ENCODE results near the gene TSC22D1. TPM values are rescaled to one million over a fixed set of nuclear protein-coding genes. Genes with fewer than 3 reads are reported as not detected.

Gene TSC22D1
- polyA plus RNA-seq, 1 donor (not counting 4 experiments of a cell fraction or from before 2014, with no cell fraction given) = 177 TPM

GRCh38 chr13:44468874-44469273, 107.3 kb downstream of the TSC22D1 start:
- Histone ChIP-seq H3K9me3 (ENCODE audit: control insufficient read depth, low read depth, low read length) (no peaks in the 10 kb centered on the region), H3K4me3 (ENCODE audit: control insufficient read depth in 2 of 3, extremely low read depth in 1 of 3, insufficient read depth in 2 of 3, low read depth in 1 of 3, low read length in 3 of 3) (no peak overlapping the region), H3K36me3 (ENCODE audit: control insufficient read depth in 2 of 2, extremely low read depth in 1 of 2, insufficient read depth in 2 of 2, low read length in 2 of 2) (peaks cover 0 to 1% of the 10 kb centered on the region in 2 experiments), H3K27me3 (ENCODE audit: control insufficient read depth, extremely low read depth, insufficient read depth, low read length) (no peaks in the 10 kb centered on the region), H3K27ac (ENCODE audit: control insufficient read depth, insufficient read depth, low read length) (no peak overlapping the region), H3K9ac (ENCODE audit: control insufficient read depth, extremely low read depth, insufficient read depth, low read length) (no peak overlapping the region), H4K20me1 (ENCODE audit: control insufficient read depth, extremely low read depth, insufficient read depth, low read length) (no peaks in the 10 kb centered on the region), H3K9me1 (ENCODE audit: control insufficient read depth, extremely low read depth, insufficient read depth, low read length) (no peaks in the 10 kb centered on the region), H3K4me1 (ENCODE audit: control insufficient read depth, extremely low read depth, insufficient read depth, low read length) (no peaks in the 10 kb centered on the region), H3K79me2 (ENCODE audit: control insufficient read depth, insufficient read depth, low read length) (no peaks in the 10 kb centered on the region), H3K4me2 (ENCODE audit: control insufficient read depth, extremely low read depth, insufficient read depth, low read depth, low read length) (no peak overlapping the region), H2AFZ (ENCODE audit: control insufficient read depth, low read length) (no peak overlapping the region)
- dilution Hi-C loops (cut with MboI; ENCODE audit: extremely low pct_ligation_motif_present, low sequenced_read_pairs) = no loop called here
- TF ChIP-seq EZH2 (IDR thresholded peaks at IDR 0.05; ENCODE audit: low read length) (no peak), CTCF (optimal IDR thresholded peaks at IDR 0.05 in 1 of 3, IDR thresholded peaks at IDR 0.05 in 1 of 3, conservative IDR thresholded peaks at IDR 0.05 in 1 of 3; ENCODE audit: extremely low read depth in 1 of 3, insufficient read depth in 2 of 3, low read length in 3 of 3) (no peak)
- DNase-seq (ENCODE audit: low read depth, low spot score) (no peak), FAIRE-seq (no peak)

DNA sequence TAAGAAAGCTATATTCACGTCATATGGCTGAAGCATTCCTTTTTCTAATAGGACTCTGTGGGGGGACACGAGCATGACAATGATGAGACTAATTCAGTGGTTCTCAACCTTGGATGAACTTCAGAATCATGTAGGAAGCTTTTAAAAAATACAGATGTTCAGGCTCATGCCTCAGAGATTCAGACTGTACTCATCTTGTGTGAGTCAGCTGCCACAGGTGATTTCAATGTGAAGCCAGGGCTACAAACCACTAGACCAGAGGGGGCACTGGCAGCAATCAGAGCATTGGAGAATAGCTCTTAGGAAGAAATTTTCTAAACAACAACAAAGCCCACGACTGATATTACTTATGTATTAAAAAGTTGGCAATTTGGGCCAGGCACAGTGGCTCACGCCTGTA, 110.8 kb downstream of the TSC22D1 start:
- no peak overlapping the region for H3K27ac ChIP-seq (ENCODE audit: control insufficient read depth, insufficient read depth, low read length)
- no peaks in the 10 kb centered on the region for H3K9me1 ChIP-seq (ENCODE audit: control insufficient read depth, extremely low read depth, insufficient read depth, low read length)
- no peak overlapping the region for H3K4me3 ChIP-seq (ENCODE audit: control insufficient read depth in 2 of 3, extremely low read depth in 1 of 3, insufficient read depth in 2 of 3, low read depth in 1 of 3, low read length in 3 of 3)
- H4K20me1 ChIP-seq (ENCODE audit: control insufficient read depth, extremely low read depth, insufficient read depth, low read length) = no peaks in the 10 kb centered on the region
- H3K27me3 ChIP-seq (ENCODE audit: control insufficient read depth, extremely low read depth, insufficient read depth, low read length) = no peaks in the 10 kb centered on the region
- H3K79me2 ChIP-seq (ENCODE audit: control insufficient read depth, insufficient read depth, low read length) = no peaks in the 10 kb centered on the region
- H2AFZ ChIP-seq (ENCODE audit: control insufficient read depth, low read length) = no peak overlapping the region
- peak in 1 of 3 experiments; percentile 8 for TF ChIP-seq CTCF (optimal IDR thresholded peaks at IDR 0.05 in 1 of 3, IDR thresholded peaks at IDR 0.05 in 1 of 3, conservative IDR thresholded peaks at IDR 0.05 in 1 of 3; ENCODE audit: extremely low read depth in 1 of 3, insufficient read depth in 2 of 3, low read length in 3 of 3)
- TF ChIP-seq EZH2 (IDR thresholded peaks at IDR 0.05; ENCODE audit: low read length) = no peak
- no peak overlapping the region for H3K4me2 ChIP-seq (ENCODE audit: control insufficient read depth, extremely low read depth, insufficient read depth, low read depth, low read length)
- FAIRE-seq (no peak), DNase-seq (ENCODE audit: low read depth, low spot score) (no peak)
- peaks cover 0 to 1% of the 10 kb centered on the region in 2 experiments for H3K36me3 ChIP-seq (ENCODE audit: control insufficient read depth in 2 of 2, extremely low read depth in 1 of 2, insufficient read depth in 2 of 2, low read length in 2 of 2)
- no peak overlapping the region for H3K9ac ChIP-seq (ENCODE audit: control insufficient read depth, extremely low read depth, insufficient read depth, low read length)
- H3K9me3 ChIP-seq (ENCODE audit: control insufficient read depth, low read depth, low read length) = no peaks in the 10 kb centered on the region
- dilution Hi-C loops (cut with MboI; ENCODE audit: extremely low pct_ligation_motif_present, low sequenced_read_pairs) = no loop called here
- H3K4me1 ChIP-seq (ENCODE audit: control insufficient read depth, extremely low read depth, insufficient read depth, low read length) = no peaks in the 10 kb centered on the region

Measured in keratinocyte (primary cell).